ENCODE measurements around the gene CYP4F12.

- TF ChIP-seq YY1 (IDR thresholded peaks at IDR 0.05; ENCODE audit: insufficient read depth, insufficient read length) (no peak), ZNF274 (IDR thresholded peaks at IDR 0.05; ENCODE audit: low read depth, low read length) (no peak)
Observed at GRCh38 chr19:15675560-15675959, 2.7 kb downstream of the CYP4F12 start.

Measured in NT2/D1 (cell line).